ENCODE data around the gene SEMA3D.
A peak's percentile ranks its signal among the peaks of the same experiment; 100 is the strongest.

Gene SEMA3D

DNA sequence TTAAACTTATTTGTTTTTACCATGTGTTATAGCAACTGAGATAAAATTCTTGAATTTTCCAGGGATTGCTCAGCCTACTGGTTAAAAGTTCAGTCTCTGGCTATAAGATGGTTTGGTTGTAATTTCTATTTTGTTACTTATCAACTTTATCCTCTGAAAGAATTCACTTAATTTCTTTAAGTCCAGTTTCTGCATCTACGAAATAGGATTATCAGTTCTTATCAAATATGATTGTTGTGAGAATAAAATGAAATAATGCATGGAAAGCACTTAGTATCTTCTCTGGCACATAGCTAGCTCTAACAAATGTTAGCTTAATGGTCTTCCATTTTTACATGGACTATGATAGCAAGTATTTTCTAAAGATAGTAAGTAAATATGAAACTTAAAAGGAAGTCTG lies 53.3 kb downstream of the SEMA3D start:
- DNase-seq (ENCODE audit: low read depth) = no peak
- no peak overlapping the region for H3K4me3 ChIP-seq (ENCODE audit: low read depth, low read length)

DNA sequence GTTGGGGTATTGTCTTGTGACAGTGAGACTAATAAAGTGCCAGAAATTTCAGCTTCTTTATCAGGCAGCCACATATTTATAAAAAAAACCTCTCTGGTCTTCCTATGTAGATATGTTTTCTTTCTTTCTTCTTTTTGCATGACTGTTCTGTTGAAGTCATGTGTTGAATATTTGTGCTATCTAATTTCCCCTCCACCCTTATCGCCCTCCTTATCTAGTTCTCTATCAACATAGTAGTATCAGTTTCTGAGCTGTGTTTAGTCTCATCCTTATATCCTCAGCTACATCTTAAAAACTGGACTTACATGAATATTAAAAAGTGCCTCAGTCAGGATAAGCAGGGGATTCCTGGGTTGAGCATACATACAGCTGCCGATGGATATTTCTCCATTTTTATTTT lies 53.9 kb downstream of the SEMA3D start:
- no peak overlapping the region for H3K4me3 ChIP-seq (ENCODE audit: low read depth, low read length)
- DNase-seq (ENCODE audit: low read depth) = no peak

DNA sequence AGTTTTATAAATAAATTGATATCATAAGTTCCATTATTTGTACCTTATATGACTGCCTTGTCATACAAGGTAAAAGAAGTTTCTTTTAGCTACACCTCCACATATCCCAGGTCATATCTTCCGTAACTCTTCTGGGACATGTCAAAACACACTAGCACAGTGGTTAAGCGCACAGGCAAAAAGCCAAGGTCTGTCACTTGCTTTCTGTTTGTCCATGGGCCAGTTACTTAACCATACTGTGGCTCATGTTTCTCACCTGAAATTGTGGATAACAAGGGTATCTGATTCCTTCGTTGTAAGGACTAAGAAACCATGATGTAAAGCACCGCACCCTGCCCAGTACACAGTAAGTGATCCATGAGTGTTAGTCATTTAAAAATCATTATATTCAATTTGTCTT lies 56.2 kb downstream of the SEMA3D start:
- DNase-seq (ENCODE audit: low read depth) = no peak
- no peak overlapping the region for H3K4me3 ChIP-seq (ENCODE audit: low read depth, low read length)

DNA sequence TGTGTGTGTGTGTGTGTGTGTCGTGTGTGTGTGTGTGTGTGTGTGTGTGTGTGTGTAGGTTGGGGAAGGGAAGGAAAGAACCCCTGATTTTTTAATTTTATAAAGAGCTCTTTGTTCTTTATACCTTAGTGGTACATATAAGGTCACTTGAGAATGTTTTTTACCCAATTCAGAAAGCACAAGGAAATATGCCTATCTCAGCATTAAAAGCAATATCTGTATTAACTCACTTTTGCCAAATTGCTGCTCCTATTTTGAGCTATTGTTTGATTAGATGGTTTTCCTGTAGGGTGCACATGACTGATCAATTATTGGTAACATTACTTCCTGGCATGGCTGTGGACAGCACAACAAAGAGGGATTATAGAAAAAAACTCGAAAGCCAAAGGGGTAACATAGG lies 60.5 kb downstream of the SEMA3D start:
- no peak for DNase-seq (ENCODE audit: low read depth)

DNA sequence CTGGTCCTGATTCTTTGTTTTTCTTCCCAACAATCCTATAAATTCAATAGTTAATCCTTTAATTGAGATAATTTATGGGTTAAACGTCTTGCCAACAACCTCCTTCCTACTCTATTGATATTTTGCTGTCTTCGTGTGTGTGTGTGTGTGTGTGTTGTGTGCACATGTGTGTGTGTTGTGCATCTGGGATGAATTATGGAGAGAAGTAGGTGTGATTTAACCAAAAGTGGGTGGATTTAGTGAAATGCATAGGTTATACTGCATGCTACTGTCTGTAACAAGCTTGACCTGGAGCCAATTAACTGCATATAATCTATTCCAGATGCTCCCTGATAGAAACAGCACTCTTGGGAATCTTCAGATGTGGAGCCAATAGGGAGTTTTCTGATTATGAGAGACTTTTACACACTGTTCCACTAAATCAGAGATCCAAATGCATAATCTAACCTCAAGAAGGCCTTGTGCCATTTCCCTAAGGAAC lies 61.2 kb downstream of the SEMA3D start:
- peak; percentile 52 for DNase-seq (ENCODE audit: low read depth)
- no peak overlapping the region for H3K4me3 ChIP-seq (ENCODE audit: low read depth, low read length)

More for the DNA sequence above, 60.5 kb downstream of the SEMA3D start:
- H3K4me3 ChIP-seq (ENCODE audit: low read depth, low read length) = no peak overlapping the region

DNA sequence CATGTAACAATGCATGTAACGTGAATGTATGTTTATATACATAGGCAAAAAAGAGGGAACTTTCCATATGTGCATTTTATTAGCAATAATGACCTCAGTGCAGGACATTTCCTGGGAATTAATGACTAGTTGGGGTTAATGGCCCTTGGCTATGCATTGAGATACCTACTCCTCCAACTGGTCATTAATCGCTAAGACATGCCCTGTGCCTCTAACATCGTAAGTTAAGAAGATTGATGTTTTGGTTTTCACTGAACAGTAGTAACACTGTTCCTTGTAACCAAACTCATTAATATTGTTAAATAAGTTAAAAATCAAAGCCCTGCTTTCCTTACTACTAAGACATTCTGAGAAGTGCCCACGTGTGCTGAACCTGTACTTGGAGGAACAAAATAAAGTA lies 61.7 kb downstream of the SEMA3D start:
- H3K4me3 ChIP-seq (ENCODE audit: low read depth, low read length) = no peak overlapping the region
- DNase-seq (ENCODE audit: low read depth) = no peak

DNA sequence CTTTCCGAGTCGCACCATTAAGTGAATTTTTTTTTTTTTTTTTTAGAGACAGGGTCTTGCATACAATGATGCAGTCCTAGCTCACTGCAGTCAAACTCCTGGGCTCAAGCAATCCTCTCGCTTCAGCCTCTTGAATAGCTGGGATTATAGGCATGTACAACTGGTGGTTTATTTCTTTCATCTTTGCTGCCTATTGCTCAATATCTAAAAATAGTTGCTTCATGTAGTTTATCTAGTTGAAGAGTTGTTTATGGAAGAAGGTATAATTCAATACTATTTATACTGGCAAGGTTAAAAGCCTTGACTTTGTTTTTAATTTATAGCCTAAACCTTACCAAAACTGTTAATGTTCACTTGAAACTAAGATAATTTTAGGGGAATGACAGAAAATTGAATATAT lies 66.9 kb downstream of the SEMA3D start:
- DNase-seq (ENCODE audit: low read depth) = no peak
- no peak overlapping the region for H3K4me3 ChIP-seq (ENCODE audit: low read depth, low read length)

DNA sequence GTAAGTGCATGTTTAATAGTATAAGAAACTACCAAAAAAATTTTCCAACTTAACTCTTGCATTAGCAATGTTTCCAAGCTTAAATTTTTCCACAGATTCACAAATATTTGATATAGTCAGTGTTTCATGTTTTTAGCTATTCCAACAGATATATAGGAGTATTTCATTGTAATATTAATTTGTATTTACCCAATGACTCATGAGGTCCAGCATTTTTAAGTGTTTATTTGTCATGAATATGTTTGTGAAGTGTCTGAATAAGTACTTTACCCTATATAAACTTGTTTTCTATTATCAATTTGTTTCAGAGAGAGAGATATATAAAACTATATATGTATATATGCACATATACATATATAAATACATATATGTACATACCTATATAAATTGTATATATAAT lies 71.0 kb downstream of the SEMA3D start:
- DNase-seq (ENCODE audit: low read depth) = no peak

DNA sequence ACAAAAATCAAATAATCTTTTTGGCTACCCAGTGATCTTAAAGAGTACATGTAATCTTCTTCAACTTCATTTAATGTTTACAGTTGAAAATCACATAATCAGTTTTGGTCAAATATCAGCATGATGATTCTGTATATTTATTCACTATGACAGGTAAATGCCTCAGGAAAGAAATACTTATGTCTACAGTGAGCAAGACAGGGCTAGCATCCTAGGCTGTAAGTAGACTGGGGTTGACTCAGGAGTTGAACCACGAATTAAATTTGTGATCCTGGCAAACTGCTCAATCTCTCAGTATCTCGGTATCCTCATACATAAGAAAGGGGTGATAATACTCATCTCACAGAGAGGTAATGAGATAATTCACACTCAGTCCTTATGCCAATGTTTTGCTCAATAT lies 71.8 kb downstream of the SEMA3D start:
- H3K4me3 ChIP-seq (ENCODE audit: low read depth, low read length) = no peak overlapping the region
- DNase-seq (ENCODE audit: low read depth) = no peak

More for the DNA sequence above, 71.0 kb downstream of the SEMA3D start:
- H3K4me3 ChIP-seq (ENCODE audit: low read depth, low read length) = no peak overlapping the region

DNA sequence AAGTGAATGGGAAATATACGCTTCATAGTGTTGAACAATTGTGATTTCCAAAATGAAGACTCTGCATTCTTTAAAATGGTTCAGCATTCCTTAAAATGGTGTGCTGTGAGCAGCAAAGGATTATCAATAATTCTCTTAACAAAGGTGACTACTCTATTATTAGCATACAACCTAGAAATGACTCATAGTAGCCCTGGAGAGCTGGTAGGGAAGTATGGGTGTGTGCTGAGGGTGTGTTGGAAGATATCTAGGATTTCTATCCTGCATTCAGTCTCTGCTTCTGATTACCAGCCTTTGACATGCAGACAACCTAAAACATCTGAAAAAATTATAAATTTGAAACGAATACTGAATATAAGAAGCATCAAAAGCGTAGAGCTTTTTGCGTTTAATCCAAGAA lies 72.5 kb downstream of the SEMA3D start:
- no peak overlapping the region for H3K4me3 ChIP-seq (ENCODE audit: low read depth, low read length)
- DNase-seq (ENCODE audit: low read depth) = no peak

DNA sequence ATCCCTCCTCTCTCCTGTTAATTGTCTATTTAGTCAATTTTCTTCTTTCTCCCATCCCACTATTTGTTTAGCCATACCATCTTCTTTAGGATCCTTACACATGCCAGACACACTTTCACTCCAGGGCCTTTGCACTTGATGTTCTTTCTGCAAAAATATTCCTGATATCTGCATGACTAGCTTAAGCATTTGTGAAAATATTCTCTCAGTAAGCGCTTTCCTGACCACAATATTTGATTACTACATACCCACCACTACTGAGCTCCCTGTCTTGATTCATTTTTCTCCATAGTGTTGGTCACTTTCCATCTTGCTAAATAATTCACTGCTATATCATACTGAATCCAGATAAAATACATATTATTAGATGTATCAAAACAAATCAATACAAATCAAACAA lies 75.1 kb downstream of the SEMA3D start:
- H3K4me3 ChIP-seq (ENCODE audit: low read depth, low read length) = no peak overlapping the region
- DNase-seq (ENCODE audit: low read depth) = no peak

DNA sequence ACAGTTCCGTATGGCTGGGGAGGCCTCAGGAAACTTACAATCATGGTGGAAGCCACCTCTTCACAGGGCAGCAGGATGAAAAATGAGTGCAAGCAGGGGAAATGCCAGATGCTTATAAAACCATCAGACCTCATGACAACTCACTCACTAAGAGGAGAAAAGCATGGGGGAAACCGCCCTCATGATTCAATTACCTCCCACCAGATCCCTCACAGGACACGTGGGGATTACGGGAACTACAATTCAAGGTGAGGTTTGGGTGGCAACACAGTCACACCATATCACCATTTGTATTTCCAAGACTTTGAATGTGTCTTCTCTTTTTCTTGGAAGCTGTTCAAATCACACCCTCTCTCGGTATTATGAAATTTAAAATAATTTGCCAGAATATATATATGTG lies 80.1 kb downstream of the SEMA3D start:
- no peak for DNase-seq (ENCODE audit: low read depth)
- H3K4me3 ChIP-seq (ENCODE audit: low read depth, low read length) = no peak overlapping the region

DNA sequence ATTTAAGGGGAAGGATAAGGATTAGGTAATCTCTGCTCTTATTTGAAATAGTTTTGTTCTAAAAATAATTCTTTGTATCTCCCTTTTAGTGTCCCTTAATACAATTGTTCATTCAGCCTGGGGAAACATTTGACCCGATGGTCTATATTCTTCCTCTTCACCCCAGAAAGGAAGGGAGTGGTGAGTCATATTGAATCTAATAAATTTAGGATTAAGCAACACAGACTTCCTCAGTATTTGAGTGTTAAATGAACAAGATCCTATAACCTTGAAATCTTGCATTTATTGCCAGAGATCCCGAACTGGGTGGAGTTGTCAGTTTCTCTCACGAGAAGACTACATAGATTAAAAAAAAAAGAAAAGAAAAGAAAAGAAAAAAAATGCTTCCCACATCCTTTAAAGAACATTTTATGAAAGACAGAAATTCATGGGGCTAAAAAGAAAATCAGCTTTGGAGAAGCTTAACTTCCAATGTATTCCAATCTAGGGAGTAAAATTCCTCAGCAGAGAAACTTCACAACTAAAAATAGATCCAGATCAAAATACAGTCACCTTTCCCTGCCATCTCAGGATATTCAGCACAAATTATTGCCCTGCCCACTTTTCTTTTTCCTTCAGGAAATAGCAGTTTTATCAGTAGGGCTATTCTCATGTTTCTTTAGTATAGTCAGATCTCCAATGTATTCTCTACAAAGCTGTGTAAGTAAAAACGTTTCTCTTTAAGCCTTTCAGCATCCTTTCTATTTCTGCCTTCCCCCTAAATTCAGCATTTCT lies 82.2 kb downstream of the SEMA3D start:
- DNase-seq (ENCODE audit: low read depth) = peak; percentile 47
- no peak overlapping the region for H3K4me3 ChIP-seq (ENCODE audit: low read depth, low read length)

DNA sequence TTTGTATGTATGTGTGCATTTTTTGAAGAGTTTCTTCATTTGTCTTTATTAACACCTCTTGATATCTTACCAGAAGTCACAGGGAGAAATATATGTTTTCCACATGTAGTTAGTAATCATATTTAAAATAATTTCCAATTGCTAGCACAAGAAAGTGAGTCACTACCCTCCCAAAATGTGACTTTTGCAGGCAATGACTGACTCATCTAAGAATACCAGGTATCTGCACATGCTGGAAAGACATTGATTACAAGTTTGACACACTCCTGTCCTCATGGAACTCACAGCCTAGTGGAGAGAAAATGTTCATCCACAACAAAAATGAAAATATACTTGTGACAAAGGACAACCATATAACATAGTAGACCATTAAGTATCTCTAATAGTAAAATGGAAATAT lies 82.9 kb downstream of the SEMA3D start:
- H3K4me3 ChIP-seq (ENCODE audit: low read depth, low read length) = no peak overlapping the region
- DNase-seq (ENCODE audit: low read depth) = no peak

DNA sequence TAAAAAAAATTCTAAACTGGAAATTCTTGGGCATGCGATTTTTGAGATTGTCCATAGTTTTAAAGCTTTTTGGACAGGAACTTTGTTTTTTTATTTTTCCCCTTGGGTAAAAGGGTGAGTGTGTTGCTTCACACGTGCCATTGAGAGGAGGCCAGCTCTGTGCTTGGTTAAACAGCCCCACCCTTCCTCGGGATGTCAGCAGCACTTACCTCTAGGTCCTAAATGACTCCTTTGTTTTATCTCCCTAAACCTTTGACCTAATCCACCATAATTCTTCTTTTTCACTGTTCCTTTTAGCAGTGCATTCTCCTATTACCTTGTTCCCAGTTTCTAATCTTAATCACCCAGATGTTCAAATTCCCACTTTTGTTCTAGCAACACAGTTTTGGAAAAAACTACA lies 83.5 kb downstream of the SEMA3D start:
- no peak for DNase-seq (ENCODE audit: low read depth)
- H3K4me3 ChIP-seq (ENCODE audit: low read depth, low read length) = no peak overlapping the region

DNA sequence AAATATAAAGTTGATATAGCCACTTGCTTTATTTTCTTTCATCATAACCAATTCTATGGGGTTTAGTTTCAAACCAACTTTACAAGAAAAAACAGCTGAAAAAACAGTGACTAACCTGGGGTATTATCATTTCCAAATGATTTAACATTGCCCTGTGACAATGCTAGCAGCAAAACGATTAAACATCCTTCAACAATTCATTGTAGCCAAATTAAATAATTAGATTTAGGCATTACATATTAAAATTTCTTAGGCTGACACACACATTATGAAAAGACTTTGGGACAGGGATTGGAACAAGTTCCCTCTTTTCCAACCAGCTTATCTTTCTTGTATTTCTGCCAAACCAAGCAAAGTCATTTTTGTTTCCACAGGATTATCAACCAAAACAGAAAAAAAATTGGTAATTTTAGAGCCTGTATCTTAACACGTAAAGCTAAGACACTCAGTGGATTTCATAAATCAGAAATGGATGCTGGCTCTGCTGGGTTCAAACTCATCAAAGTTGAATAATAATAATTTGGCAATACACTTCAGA lies 84.0 kb downstream of the SEMA3D start:
- DNase-seq (ENCODE audit: low read depth) = no peak

DNA sequence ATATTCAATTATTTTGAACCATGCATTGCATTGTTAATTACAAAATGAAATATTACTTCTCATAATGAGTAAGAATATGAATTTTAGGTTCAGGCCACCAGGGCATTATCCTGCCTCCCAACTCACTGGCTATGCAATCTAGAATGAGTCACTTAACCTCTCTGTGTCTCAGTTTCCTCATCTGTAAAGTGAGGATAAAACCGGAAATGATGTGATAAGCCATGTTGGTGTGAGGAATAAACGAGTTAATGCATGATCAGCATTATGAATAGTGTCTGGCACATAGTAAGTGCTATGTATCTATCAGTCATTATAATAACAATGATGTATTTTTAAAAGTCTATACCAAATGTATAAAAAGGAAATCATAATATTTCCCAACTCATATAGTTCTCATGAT lies 85.5 kb downstream of the SEMA3D start:
- DNase-seq (ENCODE audit: low read depth) = no peak
- H3K4me3 ChIP-seq (ENCODE audit: low read depth, low read length) = no peak overlapping the region

More for the DNA sequence above, 84.0 kb downstream of the SEMA3D start:
- no peak overlapping the region for H3K4me3 ChIP-seq (ENCODE audit: low read depth, low read length)

DNA sequence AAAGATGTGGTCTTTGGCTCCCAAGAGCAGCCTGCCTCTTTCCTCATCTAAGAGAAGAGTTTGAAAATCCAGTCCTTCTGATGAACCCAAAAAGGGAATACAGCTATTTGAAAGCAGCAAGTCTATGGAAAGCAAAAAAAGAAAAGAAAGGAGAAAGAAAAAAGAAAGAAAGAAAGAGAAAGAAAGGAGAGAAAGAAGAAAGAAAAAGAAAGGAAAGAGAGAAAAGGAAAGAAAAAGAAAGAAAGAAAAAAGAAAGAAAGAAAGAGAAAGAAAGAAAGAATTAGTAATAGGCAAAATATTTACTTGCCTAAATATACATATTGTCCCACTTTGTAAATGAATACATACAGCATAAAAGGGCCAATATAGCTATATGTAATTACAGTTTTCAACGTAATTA lies 89.0 kb downstream of the SEMA3D start:
- H3K4me3 ChIP-seq (ENCODE audit: low read depth, low read length) = no peak overlapping the region
- DNase-seq (ENCODE audit: low read depth) = no peak

DNA sequence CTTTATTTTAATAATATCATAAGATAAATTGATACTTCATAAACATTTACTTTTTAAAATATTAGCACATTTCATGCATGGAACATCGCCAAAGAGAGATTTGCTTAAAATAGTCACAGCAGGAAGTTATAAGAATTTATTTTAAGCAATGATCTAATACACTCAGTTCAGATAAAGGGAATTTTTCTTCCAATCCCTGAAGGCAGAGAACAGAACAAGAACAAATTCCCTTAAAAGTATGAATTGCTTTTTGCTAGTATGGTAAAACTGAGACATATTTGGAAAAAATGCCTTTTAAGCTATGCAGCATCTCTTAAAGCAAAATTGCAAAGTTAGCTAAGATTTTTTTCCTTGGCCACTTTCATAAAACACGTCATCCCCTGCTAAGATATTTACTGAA lies 91.0 kb downstream of the SEMA3D start:
- H3K4me3 ChIP-seq (ENCODE audit: low read depth, low read length) = no peak overlapping the region
- no peak for DNase-seq (ENCODE audit: low read depth)

DNA sequence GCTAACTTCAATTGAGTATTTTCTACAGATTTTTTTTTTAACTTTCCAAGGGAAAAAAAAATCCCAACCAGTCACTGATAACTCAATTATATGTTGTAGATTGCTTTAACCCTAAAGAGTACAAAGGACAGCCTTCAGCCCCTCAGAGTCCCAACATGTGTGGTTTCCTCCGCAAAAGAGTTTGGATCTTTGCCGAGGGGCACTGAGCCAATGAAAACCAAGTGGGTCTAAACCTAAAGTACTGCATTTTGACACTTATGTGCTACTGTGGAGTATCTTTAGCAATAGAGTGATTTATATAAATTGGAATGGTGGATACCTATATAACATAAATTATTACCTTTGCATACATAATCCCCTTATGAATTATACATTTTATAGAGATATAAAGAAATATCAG lies 91.5 kb downstream of the SEMA3D start:
- no peak for DNase-seq (ENCODE audit: low read depth)
- no peak overlapping the region for H3K4me3 ChIP-seq (ENCODE audit: low read depth, low read length)

DNA sequence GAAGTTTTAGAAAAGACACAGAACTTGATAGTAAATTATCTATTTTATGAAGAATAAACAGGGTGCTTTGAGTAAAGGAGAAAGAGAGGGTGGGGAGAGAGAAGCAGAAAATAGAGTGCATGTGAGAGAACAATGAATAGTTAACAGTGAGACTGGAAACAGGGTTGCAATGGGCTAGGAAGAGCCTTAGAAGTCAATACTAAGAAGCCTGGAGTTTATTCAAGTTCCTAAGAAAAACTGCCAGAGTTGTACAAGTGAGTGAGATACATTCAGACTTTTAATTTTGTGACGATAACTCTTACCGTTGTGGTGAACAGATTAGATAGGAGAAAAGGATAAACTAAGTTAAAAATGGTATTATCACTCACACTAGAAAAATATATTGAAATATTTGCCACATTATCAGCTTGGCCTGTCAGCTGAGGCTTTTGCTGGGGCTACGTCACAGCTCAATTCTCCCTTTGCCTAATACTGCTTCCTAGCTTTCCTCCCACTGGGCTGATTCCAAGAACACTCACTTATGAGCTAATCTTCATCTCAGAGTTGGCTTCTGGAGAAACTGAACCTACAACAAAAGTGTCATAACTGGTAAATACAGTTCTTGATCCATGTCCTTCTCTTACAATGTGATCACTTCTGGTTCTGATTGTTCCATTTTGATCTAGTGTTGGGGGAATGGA lies 92.7 kb downstream of the SEMA3D start:
- DNase-seq (ENCODE audit: low read depth) = no peak
- no peak overlapping the region for H3K4me3 ChIP-seq (ENCODE audit: low read depth, low read length)

Data from skeletal muscle cell (primary cell).